ENCODE data around the gene ZNF175.
"Not testable (repeated sequence)": the region's sequence is repeated elsewhere in the genome, so short reads cannot be mapped to it uniquely, and the experiment has no call there.

ZNF175 gene

DNA sequence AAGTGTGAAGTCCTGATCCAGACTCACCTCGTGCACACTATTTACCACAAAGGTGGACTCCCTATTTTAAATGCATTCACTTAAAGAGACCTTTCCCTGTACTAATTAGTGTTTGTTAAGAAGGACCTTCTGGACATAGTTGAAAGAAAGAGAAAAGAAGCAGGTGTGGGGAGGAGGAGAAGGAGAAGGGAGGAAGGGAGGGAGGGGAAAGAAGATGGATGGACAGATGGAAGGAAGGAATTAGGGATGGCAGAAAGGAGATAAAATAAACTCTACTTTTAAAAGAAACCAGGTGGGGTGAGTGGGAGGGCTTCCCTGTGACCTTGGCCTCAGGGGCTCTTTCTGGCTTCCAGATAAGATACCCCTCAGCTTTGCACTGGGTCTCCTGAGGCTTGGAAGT is 21.4 kb downstream of the ZNF175 start:
- no peak for DNase-seq (ENCODE audit: low read depth)

GRCh38 chr19:51593138-51593890 is 22.2 kb downstream of the ZNF175 start:
- DNase-seq (ENCODE audit: low read depth) = no peak

DNA sequence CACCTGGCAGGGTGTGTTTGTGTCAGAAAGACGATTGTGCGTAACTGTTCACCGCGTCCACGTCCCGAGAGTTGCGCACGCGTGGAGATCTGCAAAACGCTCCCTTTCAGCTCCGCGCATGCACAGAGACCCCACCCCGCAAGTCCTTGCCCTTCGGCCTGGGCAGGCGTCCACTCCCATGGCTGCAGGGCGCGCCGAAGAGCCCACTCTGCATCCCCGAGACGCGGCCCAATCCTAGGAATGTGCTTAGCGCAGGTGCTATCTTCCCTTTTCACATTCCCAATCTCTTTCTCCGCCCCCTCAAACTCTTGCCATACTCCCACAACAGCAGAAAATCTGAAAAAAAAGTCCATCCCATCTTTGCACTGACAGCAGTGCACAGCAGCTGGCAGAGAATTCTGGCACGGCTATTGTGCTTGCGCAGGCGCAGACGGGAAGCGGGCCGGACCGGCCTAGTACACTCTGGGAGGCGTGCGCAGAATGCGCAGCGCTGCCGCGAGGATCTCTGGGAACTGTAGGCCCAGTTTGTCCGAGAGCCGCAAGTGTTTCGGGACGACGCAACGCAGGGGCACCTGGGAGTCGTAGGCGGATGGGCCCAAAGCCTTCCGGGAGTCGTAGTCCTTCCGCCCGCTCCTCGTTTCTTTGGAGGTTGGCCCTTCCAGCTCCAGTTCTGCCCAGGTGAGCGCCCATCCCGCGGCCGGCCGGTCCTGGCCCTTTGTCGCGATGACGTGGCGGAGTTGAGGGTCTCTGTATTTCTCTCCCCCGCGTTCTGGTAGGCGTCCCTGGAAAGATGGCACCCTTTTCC is 23.1 kb downstream of the ZNF175 start:
- DNase-seq (ENCODE audit: low read depth) = peak; percentile 97

DNA sequence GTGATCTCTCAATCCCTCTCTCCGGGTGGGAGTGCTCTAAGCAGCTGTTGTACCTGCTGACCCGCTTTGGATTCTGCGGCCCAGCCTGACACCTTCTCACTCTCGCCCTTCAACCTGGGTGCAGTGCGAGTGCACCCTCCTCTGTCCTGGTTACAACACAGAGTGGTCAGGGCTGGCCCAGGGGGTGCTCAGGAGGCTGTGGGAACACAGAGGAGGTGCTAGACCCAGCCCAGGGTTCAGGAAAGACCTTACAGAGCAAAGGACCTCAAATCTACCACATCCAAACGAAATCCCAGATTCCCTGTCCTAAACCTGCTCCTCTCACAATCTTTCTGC is 23.7 kb downstream of the ZNF175 start:
- DNase-seq (ENCODE audit: low read depth) = no peak

DNA sequence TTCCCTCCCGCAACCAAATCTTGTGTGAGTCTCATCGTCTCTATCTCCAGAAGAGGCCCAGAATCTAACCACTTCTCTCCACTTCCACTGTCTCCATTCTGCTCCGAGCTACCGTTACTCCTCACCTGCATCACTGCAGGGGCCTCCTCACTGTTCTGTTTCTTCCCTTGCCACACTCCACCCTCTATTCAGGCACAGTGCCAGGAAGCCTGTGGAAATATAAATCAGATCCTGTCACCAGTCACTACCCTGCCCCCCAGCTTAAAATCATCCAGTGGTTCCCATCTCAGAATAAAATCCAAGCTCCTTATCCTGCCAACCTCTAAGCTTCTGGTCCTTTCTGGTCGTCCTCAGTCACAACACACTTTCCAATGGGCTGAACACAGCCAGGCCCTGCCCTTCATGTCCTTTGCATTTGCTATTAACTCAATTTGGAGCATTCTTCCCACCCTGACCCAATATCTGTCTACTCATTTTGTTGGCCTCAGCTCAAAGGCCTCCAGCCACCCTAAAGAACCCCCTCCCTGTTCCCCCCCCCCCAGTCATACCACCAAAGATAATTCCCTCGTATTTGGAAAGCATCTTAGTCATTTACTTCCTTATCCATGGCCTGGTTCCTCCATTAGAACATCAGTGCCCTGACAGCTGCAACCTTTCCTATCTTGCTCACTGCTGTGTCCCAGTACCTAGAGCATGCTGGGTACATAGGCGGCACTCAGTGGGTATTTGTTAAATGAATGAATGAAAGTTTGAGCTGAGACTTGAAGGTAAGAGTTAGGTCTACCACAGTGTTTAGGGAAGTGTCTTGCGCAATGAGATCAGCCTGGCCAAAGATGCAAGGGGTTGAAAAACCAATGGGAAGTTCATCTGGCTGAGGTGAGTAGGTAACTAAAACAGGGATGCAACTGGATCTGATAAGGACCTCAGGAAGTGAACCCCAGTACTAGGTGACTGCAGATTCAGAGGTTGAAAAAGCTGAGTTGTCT is 24.4 kb downstream of the ZNF175 start:
- no peak for DNase-seq (ENCODE audit: low read depth)

DNA sequence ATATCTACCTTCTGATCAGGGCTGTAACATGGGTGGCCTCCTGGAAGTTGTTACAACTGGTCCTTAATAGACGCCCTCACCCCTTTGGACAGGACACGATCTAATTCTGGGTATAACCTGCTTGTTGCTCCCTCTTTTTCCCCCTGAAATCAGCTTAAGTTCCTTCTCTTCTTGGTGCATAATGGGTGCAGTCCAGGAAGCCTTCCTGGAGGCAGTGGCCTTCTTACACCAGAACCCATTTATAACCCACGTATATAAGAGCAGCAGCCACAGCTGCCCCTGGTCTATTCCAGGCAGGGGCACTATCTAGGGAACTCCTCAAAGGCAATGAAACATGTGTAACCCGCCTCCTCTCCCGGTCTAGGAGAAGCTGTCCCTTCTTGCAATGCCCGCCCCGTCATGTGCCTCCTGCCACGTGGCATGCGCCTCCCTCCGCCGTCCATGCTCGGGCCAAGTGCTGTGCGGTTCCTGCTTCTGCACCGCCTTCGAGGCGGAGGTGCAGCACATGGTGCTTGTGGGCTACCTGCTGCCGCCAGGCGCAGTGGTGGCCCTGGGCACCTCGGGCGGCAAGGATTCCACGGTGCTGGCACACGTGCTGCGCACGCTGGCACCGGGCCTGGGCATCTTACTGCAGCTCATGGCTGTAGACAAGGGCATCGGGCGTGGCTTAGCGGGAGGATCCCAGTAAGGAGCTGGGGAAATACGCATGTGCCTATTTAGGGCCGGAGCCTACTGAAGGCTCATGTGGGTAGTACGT is 27.3 kb downstream of the ZNF175 start:
- peak; percentile 3 for DNase-seq (ENCODE audit: low read depth)

GRCh38 chr19:51599084-51599483 is 28.0 kb downstream of the ZNF175 start:
- DNase-seq (ENCODE audit: low read depth) = no peak

DNA sequence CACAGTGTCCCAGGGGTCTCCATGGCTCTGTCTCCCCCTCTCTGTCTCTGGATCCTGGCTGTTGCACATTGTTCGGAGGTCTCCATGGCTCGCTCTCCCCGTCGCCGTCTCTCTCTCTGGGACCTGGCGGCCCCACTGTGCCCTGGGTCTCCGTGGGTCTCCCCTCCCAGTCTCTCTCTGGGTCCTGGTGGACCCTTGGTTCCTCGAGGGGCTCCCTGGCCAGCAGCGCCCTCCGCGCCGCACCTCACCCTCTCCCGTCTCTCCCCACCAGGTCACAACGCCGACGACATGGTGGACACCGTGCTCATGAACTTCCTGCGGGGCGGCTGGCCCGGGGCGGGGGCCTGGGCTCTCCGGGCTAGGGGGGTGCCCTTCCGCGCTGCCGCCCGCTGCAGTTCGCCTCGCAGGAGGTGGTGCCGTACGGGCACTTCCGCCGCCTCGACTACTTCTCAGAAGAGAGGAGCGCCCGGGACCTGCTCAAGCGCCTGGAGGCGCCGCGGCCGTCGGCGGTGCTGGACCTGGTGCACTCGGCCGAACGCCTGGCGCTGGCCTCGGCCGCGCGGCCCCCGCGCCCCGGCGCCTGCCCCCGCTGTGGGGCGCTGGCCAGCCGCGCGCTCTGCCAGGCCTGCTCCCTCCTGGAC is 30.0 kb downstream of the ZNF175 start:
- DNase-seq (ENCODE audit: low read depth) = no peak

GRCh38 chr19:51602189-51602854 is 31.2 kb downstream of the ZNF175 start:
- DNase-seq (ENCODE audit: low read depth) = no peak

GRCh38 chr19:51607077-51607476 is 36.0 kb downstream of the ZNF175 start:
- DNase-seq (ENCODE audit: low read depth) = no peak

- peak; percentile 28 for DNase-seq (ENCODE audit: low read depth)
These were observed 37.0 kb downstream of the ZNF175 start for GRCh38 chr19:51607920-51608562.

GRCh38 chr19:51610576-51610975 is 39.5 kb downstream of the ZNF175 start:
- DNase-seq (ENCODE audit: low read depth) = no peak

DNA sequence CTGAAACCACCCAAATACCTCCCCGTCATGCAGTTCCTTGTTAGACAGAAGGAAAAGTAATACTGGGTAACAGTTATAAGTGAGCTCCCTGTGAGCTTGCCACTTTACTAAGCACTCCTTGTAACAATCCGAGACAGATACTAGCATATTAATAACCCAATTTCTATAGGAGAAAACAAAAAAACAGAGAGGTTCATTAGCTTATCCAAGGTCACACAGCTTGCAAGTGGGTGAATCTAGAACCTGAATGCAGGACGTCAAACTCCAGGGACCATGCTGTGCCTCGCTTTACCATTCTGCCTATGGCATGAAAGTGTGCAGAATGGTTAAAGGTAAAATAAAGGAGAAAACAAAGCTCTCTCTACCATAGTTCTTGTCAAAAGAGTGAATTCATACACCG is 43.7 kb downstream of the ZNF175 start:
- DNase-seq (ENCODE audit: low read depth) = no peak

GRCh38 chr19:51615991-51616390 is 44.9 kb downstream of the ZNF175 start:
- no peak for DNase-seq (ENCODE audit: low read depth)

GRCh38 chr19:51621178-51621577 is 50.1 kb downstream of the ZNF175 start:
- no peak for DNase-seq (ENCODE audit: low read depth)

DNA sequence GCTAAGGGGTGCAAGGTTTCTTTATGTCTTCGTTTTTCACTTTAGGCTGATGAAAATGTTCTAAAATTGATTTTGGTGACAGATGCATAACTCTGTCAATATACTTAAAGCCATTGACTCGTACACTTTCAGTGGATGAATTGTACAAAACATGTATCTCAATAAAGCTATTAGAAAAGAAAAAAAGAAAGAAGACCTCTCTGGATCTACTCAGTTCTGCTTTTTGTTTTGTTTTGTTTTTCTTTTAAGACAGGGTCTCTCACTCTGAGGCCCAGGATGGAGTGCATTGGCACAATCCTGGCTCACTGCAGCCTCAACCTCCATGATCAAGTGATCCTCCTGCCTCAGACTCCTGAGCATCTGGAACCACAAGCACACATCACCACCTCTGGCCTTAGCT is 55.6 kb downstream of the ZNF175 start:
- DNase-seq (ENCODE audit: low read depth) = no peak

GRCh38 chr19:51627491-51628138 is 56.5 kb downstream of the ZNF175 start:
- DNase-seq (ENCODE audit: low read depth) = no peak

DNA sequence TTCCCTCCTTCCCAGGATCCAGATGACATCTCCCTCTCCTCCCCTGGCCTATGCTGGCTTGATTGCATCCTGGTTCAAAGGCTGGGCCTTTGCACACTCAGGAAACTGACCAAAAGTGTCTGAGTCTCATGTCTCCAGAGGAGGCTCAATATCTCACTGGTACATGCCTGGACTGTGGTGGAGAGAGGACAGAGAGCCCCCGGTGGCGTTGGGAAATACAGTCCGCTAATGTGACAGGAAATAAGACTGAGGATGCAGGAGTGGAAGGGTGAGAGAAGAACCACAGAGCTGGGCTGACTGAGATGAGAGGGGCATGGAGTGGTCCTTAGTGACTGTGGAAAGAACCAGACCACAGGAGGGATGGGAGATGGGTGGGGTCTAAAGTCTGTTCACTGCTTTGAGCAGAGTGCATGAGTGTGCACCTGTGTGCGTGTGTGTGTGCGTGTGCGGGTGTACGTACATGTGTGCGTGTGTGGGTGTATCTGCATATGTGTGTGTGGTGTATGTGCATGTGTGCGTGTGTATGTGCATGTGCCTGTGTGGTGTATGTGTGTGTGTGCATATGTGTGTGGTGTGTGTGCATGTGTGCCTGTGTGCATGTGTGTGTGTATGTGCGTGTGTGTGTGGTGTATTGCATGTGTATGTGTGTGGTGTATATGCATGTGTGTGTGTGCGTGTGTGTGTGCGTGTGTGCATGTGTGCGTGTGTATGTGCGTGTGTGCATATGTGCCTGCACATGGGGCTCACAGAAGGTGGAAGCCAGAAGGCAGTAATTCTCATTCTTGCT is 57.3 kb downstream of the ZNF175 start:
- no peak for DNase-seq (ENCODE audit: low read depth)

- DNase-seq (ENCODE audit: low read depth) = not testable (repeated sequence)
These were observed 59.2 kb downstream of the ZNF175 start, which contains the start of gene SIGLEC5 for GRCh38 chr19:51630315-51630714. SIGLEC5 (minus strand) TSS chr19:51630401; CDS start chr19:51630335, 66 bp downstream.

Data from fibroblast of gingiva (primary cell).